Measurements from ENCODE around the gene LRIG1.

- no peak for TF ChIP-seq POLR2AphosphoS5 (IDR thresholded peaks at IDR 0.05)
- no peak for TF ChIP-seq CTCF (IDR thresholded peaks at IDR 0.05)
- no peak for TF ChIP-seq EP300 (IDR thresholded peaks at IDR 0.05)
- no peak for TF ChIP-seq POLR2A (IDR thresholded peaks at IDR 0.05)
These were observed 74.7 kb downstream of the LRIG1 start for GRCh38 chr3:66426135-66426534.

Data from upper lobe of left lung (tissue), 4 donors.